Fibroblast of upper back skin (primary cell): ENCODE measurements around the gene PDGFC.

Source experiments
- DNase-seq: peaks from one replicate; pipeline ENCODE4 v3.0.0-alpha.2; 2013

PDGFC gene

DNA sequence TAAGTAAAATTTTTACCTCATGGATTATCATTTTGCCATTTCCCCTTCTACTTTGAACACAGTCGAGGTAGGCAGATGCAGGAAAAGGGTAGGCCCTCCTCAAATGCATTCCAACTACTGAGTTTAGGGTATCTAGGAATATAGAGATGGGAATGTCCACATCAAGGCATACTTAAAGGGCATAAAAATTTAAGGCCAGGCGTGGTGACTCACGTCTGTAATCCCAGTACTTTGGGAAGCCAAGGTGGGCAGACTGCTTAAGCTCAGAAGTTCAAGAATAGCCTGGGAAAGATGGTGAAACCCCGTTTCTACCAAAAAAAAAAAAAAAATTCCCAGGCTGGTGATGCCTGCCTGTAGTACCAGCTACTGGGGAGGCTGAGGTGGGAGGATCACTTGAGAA is 146.5 kb downstream of the PDGFC start:
- DNase-seq, result no peak

DNA sequence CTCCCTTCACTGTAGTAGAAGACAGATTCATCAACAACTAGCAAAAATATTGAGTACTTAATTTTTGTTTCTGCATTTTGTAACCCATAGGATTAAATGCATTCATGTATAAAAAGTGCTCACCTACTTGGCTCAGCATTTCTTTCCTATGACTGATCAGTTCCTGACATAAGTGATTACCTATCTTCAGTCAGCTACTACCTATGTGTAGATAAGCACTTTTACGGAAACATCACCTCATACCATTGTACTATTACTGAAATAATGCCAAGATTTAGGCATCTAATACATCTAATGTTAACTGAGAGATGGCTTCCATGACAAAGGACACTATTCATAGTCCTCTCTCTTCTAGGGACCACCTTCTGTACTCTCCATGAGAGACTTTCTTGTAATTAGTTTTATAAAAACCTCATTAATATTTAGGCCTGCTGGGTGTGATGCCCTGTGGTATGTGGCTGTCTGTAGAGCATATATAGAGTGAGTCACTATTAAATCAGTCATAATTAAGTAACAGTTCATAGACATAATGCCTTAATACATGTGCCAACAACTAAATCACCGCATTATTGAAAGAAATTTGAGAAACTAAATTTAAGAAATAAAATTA is 147.0 kb downstream of the PDGFC start:
- no peak for DNase-seq

DNA sequence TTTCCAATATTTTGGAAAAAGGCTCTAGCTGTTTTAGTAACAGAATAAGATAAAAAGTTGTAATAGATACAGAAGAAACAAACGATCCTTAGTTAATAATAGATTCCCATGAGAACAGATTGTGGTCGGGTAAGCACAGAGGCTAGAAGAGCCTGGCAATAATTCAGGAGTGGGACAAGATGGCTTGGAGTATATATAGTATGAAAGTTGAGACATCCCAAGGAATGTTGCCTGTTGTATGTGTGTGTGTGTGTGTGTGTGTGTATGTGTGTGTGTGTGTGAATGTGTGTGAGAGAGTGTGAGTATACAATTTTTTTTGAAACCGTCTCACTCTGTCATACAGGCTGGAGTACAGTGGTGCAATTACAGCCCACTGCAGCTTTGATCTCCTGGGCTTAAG is 150.7 kb downstream of the PDGFC start:
- peak; percentile 66 for DNase-seq

DNA sequence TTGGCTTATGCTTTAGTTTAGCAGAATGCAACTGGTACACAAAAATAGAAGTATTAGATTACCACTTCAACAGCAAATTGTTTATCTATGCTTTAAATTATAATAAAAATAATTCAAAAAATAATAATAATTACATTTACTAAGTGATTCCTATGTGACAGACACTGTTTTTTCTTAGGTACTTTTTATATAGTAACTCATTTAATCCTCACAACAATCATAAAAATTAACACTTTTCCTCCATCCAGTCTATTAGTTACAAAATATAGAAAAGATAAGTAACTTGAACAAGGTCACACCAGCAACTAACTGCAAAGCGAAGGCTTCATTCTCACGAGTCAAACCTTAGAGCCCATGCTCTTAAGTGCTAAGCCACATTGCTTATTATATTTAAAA is 155.2 kb downstream of the PDGFC start:
- no peak for DNase-seq

DNA sequence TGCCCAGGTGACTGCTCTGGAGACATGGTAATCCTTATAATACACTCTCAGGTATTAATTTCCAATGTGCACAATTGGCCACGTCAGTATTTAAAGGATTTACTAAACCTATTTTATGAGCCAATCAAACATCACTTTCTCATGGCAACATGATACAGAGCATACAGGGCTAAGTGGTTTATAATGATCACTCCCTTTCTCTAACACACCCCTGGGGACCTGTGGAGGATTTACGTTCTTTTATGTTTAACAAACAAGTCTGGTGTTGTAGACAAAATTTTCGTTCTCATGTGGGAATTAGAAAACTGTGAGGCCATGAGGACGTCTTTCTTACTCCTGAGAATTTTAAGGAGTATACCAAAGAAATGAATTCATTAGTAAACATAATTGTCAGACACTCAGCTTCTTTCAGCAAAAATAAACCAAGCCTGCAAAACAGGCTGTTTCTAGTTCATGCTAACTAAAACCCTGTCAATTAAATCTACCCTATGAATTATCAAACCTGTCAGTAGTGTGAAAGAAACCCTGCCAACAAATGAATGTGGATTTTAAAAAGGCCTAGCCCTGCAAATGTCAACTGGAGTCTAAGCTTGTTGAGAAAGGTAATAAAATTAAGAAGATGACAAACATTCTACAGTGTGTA is 155.8 kb downstream of the PDGFC start:
- DNase-seq, result no peak

DNA sequence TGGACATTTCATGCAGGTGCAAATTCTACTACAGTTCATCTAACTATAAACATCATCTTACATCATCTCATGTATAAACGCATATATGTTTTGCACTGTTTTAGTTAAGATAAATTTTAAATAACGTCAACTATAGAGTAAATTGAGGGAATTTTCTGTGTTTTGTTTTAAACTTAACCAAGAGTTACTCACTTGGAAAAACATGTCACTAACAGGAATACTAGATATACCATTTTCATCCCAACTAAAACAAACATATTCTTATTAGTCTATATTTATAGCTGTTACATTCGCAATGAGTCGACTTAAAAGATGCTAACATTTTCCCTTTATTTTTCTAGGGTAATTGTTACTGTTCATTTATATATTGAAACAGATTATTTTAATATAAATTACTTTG is 159.6 kb downstream of the PDGFC start:
- DNase-seq, result no peak

DNA sequence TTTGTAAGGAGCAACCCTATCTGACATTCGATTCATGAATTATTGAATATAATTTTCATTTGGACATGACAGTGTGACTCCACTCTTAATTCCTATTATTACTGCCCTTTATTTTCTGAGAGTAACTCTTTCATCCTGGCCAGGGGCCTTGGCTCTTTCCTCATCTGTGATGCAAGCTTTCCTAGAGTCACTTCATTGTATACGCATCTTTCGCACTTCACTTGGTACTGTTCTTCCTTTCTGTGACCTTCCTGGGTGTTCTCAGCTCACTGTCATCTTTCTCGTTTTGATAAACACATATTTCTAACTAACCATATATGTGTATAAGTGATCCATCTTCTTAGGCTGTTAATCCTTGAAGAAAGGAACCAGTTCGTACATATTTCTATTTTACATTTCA is 160.3 kb downstream of the PDGFC start:
- no peak for DNase-seq

DNA sequence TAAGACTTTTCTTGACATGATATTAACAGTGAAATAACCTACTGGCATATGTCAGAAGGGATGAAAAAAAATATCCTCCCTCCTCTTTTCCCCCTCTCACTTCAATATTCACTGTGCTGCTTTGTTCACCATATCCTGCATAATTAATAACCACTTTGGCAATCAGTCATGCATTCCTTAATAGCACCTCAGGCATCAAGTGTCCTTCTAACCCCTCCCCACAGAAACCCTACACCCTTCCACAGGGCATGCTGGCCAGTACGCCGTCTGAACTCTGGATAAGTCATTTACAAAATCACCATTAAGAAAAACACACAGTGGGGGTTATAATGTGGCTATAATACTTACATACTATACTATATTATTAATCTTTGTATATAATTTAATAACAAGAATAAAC is 165.9 kb downstream of the PDGFC start:
- no peak for DNase-seq

DNA sequence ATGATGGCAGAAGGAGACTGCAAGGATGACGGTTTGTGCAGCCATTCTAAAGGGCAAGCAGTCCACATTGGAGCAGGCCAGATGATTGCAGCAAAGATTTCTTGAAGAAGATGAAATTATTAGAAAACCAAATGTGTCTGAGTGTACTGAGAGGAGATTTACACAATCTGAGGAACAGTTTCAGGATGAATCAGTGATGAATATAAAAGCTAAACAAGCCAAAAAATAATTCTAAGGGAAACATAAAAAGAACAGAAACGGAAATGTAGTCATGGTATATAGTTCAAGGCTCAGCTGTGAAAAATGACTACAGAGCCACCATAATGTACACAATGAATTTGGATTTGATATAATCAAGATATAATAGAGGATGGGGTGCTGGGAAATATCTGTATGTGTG is 168.5 kb downstream of the PDGFC start:
- peak; percentile 37 for DNase-seq

DNA sequence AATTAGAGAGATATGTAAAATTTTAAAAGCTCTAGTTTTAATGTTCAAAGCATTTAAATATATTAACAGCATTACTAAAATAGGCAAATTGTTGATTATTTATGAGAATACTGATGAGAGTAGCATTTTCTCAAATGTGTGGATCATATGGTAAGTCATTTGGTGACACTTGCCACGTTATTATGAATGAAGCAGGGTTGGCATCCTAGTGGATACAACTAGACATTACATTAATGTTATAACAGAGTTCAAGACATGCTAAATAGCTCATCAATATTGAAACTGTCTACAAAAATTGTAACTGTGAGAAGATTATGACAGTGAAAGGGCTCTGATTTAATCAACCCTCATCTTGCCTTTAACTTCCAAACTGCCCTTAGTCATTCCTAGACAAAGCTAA is 171.1 kb downstream of the PDGFC start:
- DNase-seq, result no peak

DNA sequence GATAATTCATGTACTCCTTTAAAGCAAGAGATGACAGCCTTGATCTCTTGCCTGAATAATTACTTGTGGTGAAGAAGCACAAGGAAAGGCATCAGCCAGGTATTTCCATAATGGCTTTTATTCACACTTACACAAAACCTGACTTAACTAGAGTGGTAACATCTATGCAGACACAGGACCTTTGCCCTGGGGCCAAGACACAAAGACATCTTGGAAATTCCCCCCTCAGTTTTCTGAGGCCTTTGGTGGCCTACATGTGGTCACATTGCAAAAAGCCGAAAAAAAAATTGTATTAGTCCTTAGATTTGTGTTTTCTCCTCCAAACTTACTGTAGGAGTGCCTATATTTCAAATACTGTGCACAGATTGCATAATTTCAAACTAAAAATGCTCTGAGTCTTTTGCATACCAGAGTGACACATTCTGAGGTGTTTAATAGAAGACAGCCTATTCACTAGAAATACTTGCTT is 172.4 kb downstream of the PDGFC start:
- peak; percentile 81 for DNase-seq

DNA sequence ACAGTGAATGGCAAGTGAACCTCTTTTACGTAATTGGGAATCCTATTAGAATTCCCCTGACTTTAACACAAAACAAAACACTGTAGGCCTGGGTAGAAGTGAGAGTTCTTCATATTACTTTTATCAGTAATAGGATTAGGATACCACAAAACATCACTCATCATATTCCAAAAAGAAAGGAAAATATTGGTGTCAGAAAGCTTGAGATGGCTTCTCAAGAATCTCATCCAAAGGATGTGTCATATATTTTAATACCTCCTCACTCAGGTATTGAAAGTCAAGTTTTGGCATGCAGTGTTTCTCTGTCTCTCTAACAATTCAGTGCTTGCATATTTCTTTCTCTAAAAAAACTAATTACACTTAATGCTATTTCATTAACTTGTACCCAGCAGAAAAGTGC is 173.2 kb downstream of the PDGFC start:
- no peak for DNase-seq

DNA sequence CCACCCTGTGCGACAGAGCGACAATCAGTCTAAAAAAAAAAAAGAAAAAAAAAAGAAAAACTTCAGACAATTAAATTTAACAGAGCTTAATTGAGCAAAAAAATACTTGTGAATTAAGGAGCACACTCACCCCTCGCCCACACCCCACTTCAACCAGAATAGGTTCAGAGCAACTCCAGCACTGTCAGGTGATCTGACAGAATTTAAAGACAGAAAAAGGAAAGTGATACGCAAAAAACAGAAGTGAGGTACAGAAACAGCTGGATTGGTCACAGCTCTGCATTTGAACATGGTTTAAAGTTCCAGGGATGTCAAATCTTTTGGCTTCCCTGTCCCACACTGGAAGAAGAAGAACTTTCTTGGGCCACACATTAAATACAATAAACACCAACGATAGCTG is 174.4 kb downstream of the PDGFC start:
- no peak for DNase-seq

DNA sequence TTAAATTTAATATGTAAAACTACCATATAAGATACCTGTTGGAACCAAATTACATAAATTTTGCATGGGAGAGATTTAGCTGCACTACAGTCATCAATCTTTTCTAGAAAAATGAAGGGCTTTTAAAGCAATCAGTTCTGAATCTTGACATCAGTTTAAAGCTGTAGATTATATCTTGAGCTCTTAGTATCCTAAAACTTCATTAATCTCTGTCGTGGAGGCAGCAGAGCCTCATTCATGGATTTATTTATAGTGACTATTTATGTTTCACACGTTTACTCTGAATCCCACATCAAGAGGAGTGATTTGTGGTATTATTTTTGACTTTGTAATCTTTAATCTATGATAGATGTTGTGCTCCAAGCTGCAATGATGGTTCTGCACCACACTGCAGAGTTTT is 175.9 kb downstream of the PDGFC start:
- DNase-seq, result no peak

DNA sequence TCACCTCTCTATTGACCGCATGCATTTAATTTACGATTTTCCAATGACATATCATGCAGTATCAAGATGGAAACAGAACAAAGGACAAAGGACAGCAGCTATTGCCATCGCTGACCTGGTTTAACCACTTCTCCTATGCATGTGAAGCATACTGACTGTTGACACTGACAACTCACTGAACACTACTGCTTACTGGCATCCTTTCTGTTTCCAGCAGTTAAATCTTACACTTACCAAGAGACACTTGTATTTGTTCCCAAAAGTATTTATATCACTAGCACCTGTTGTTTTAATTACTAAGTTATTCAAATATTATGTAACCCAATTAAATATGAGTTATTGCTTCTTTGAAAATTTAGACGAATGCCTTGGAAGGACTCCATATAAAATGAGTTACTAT is 176.7 kb downstream of the PDGFC start:
- DNase-seq, result no peak

DNA sequence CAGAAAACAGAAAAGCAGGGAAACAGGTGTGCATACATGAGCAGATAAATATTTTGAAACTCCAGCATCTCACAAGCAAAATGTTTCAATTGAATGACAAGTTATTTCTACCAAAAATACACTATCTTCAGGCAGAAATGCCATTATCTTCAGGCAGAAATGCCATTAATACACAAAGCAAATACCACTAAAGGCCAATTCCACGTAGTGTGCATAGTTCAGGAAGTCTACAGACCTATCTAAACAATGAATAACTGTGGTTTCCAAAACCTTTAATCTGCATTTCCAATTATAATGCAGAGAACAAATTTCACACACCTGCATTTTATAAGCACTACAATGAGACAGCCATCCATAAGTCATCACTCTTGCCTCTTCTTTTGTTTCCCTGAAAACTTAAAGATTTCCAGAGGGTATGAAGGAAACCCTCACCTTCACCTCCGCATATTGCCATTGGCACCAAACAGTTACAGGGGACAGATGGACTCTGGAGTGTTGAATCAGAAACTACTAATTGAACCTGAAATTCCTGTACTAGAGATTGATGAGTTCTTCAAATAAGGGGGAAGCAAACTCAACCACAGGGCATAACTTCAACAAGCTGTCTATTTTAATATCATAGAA is 179.0 kb downstream of the PDGFC start:
- DNase-seq, result no peak

DNA sequence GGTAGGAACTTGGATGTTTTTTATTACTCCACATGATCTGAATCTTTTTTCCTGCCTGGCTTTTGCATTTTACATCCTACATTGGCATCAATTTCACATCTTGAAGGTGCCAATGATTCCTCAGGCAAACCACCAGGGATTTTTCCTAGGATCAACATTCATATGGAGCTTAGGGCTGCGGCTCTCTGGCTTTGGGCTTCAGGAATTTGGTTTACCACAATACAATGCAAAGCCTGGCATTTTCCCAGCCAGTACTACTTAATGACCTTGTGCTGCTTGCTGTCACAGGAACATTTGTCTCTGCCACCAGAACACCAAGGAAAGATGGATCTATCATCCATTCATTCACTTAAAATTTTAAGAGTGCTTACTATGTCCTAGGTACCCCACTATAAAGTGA is 180.7 kb downstream of the PDGFC start:
- peak; percentile 95 for DNase-seq

DNA sequence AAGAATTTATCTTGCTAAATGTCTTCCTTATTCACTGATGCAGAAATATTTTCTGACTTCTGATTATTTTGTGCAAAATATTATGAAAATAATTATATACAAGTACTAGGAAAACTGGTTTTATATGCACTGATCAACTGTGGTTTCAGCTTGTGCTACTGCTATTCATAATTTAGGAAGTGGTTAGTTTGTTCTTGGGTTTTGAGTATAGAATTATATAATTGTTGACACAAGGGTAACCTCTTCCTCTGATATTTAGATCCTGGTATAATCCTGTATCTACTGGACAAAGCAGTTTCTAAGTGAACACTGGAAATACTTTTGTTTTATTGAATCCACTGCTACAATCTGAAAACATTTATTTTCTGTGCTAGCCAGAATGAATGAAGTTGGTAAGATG is 182.8 kb downstream of the PDGFC start:
- no peak for DNase-seq

DNA sequence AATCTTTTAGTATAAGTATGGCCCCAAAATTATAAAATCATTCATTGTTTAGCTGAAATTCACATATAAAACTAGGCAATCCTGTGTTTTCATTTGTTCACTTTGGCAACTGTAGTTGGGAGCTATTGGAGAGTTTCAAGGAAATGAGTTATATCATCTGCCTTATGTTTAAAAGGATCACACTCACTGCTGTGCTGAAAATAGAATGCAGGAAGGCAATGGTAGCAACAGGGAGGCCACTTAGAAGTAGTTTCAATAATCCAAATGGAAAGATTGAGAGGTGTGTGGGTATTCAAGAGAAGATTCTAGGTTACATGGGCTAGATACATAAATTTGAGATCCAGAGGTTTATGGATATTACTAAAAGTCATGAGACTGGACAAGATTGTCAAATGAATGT is 184.9 kb downstream of the PDGFC start:
- DNase-seq, result no peak

DNA sequence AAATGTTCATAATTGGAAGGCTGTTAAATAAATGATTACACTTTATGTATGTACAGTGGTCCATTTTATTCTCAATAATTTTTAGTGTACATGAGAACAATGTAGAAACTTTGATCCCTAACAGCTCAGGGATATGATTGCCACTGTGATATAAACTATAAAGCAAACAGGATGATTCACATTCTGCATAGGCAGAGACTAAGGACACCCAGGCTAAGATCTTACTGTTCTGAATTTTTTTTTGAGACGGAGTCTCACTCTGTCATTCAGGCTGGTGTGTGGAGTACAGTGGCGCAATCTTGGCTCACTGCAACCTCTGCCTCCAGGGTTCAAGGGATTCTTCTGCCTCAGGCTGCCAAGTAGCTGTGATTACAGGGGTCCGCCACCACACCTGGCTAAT is 186.6 kb downstream of the PDGFC start:
- DNase-seq, result no peak

DNA sequence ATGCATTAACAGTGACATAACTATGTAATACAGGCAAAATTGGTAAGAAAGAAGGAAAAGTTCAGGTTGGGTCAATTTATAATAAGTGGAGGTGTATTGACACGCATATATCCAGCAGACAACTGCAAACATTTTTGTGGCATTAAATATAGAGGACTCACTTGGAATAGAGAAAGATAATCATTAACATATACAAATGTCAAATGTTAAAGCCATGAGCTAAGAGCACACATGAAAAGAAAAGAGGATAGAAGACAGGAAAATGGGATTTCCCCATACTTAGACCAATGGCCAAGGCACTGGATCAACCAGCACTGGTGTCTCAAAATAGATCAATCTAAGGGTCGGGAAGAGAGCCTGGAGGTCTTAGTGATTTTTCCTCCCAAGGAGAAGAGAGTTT is 187.6 kb downstream of the PDGFC start:
- DNase-seq, result no peak

DNA sequence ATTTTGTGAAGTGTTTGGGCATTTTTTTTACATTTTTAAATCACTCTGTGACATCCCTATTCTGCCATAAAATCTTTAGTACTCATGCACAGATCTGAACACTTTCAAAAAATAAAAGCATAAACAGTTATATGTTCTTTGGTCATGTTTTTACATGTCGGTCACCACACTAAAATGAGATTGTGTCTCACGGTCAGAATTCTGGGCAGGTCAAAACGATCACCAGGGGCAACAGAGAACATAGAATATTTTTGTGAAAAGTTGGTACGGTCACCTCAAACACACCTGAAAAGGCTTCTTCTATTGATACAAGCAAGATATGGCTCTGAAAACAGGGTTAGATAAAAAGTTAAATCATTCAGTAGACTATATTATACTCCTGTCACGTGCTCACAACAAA is 189.1 kb downstream of the PDGFC start:
- DNase-seq, result no peak

DNA sequence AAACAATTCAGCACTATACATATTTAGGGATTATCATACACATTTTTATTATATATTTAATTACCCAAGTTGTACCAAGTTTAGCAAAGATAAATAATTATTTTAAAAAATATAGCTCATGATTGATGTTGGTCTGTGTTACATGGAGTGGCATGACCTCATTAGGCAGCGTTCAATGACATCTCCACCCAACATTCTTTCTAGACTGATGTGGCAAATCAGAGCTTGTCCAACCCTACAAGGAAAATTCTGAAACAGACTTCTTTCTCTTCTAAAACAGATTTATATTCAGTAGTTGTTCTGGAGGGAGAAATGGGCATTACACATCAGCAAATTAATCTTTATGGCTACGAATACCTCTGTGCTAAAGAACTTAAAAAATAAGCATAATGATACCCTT is 189.7 kb downstream of the PDGFC start:
- peak; percentile 47 for DNase-seq

DNA sequence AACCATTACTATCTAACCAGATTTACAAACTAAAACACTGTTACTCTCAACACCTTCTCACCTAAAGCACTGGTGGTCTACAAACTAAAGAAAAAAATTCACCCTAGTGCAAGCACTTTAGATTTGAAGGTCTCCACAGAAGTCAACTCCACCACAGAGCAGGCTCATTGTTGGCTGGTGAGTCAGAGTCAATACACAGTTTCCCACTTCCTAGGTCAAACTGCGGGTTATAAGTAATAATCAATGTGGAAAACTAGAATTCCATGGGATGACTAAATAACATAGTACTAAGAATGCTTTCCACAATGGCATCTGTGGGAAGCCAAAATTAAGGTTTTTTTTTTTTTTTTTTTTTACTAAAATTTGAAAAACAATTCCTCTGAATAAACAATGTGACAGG is 191.8 kb downstream of the PDGFC start:
- DNase-seq, result peak; percentile 97

DNA sequence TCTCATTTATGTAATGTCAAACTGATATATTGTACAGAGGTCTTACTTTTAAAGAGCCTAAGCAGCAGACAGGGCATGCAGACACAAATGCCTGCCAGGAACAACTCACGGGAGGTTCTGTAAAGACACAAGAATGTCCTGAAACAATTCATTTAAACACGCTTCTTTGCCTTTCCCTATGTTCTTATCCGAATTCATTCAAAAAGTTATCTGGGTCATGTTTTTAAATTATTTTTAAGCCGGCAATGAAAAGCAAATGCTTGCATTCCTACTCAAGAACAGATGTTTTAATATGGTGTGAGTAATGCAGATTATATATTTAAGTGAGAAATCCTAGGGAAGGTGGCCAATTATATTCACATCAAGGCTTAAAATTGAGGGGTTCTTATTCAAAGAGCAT is 192.6 kb downstream of the PDGFC start:
- DNase-seq, result peak; percentile 74
